CD4-positive, alpha-beta T cell treated with Interleukin-4 for 4 hours (primary cell): Measurements from ENCODE around the gene MAPK8IP3.

Experiments
- DNase-seq: peaks from one replicate; pipeline ENCODE4 v3.0.0-alpha.2; 2020

Gene MAPK8IP3

DNA sequence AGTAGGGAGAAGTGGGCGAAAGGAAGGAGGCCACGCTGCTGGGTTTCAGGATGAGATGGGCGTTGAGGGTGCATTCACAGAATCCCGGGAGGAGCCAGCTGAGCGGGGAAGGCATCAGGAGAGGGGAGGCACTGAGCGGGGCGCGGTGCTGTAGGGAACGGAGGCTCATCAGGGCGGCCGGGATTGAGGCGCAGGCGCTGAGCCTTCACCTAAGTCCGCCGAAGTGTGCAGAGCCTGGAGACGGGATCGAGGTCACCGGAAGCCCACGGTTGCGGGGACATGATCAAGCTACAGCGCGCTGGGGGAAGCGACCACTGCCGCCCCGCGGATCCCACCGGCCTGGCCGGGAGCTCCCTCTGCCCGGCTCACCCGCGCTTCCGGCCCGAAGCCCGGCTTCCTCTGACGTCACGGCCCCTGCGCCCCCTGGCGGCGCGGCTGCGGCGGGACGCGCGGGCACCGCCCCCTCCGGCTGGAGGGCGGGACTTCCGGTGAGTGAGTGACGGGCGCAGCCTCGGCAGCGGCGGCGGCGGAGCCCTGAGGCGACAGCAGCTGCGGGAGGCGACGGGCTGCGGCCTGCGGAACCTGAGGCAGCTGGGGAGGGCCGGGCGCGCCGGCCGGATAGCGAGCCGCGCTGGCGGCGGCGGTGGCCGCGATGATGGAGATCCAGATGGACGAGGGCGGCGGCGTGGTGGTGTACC lies at the start of gene MAPK8IP3:
TSS of gene MAPK8IP3 (plus strand) at position 508 of the 698 bp plus-strand sequence. CDS start at position 653, 145 bp downstream.
- peak; percentile 89 for DNase-seq

- no peak for DNase-seq
These were observed 49.0 kb upstream of the MAPK8IP3 start for GRCh38 chr16:1656808-1657617.

DNA sequence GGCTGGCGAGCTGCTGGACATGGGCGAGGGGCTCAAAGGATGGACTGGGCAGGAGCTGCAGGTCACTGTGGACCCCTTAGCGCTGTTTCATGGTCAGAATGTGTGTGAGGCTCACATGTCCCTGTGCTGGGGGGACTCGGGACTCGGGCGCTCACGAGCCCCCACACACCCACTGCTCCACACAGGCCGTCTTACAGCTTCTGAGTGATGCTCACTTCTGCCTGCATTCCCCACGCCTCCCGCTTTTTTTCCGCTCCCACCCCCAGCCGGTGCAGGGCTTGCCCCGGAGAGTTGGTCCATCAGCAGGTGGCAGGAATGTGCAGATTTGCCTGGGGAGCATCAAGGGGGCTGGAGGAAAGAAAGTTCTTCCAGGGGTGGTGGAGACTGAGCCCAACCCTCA lies 48.2 kb upstream of the MAPK8IP3 start:
- no peak for DNase-seq

GRCh38 chr16:1659031-1659430 lies 47.0 kb upstream of the MAPK8IP3 start:
- no peak for DNase-seq

- no peak for DNase-seq
These were observed 44.2 kb upstream of the MAPK8IP3 start for GRCh38 chr16:1661826-1662225.

DNA sequence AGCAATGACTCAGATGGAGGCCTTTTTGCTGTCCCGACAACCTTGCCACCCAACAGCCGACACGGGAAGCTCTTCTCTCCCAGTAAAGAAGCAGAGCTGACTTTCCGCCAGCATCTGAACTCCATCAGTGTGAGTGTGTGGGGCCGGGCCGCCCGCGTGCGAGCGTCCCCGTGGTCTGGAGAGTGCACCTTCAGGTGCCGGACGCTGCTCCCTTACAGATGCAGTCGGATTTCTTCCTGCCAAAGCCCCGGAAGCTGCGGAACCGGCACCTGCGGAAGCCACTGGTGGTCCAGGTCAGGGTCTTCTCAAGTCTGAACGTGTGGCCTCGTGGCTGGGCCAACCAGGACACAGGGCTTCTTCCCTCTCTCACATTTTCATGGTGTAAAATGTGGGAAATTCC lies 43.5 kb upstream of the MAPK8IP3 start:
- no peak for DNase-seq

GRCh38 chr16:1665829-1666228 lies 40.2 kb upstream of the MAPK8IP3 start:
- no peak for DNase-seq

DNA sequence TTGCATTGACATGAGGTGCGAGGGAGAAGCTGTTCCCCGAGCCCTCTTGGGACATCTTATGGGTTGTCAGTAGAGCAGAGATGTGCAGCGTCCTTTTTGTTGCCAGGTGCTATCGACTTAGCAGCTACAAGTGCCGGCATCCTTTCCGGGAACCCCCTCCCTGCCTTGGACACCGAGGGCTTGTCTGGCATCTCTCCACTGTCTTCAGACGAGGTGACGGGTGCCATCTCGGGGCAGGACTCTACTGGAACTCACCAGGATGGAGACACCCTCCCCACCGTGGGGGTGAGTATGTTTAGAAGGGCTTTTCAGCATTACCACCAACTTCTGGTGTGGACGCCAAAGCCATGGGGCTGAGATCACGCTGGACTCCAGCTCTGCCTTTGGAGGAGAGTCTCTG lies 39.7 kb upstream of the MAPK8IP3 start:
- DNase-seq: no peak

DNA sequence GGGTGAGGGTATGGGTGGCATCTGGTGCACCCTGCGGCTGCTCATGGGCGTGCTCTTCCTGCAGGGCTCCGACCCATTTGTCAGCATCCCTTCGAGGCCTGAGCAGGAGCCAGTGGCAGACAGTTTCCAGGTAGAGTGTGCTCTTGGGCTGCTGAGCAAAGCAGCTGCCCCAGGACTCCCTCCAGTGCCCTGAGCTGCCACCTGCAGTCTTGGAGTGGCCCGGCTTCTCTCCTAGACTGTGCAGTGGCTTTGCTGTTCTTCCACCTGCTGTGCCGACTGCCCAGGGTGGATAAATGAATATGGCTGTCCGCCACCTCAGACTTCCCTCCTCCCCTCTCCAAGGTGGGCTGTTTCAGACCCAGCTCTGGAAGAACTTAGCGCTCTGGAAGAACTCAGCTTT lies 38.7 kb upstream of the MAPK8IP3 start:
- no peak for DNase-seq

- DNase-seq: no peak
These were observed 38.1 kb upstream of the MAPK8IP3 start for GRCh38 chr16:1667916-1668315.

DNA sequence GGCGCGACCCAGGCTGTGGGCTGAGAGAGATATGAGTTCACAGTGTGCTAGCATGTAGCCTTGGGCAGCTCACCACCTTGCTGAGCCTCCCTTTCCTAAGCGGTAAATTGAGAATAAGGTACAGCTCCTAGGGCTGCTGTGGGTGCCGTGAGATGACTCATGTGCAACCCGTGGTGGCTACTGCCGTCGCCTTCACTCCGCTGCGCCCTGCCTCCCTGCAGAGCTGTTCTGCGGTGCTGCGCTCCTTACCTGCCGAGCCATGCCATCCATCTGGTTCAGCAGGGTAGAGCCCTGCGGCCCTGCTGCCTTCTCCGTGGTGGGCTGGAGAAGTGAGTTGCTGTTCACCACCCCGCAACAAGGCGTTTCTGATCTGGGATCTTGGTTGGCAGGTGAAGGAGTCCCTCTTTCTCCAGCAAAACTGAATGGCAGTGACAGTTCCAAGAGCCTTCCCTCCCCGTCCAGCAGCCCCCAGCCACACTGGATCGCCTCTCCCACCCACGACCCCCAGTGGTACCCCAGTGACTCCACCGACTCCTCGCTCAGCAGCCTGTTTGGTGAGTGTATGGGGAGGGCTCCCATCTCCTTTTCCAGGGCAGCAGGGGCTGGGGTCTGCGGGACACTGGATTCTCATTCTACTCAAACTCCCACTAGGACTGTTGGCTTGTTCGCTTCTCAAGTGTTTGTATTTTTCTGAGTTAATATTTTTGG lies 37.2 kb upstream of the MAPK8IP3 start:
- no peak for DNase-seq

- DNase-seq: no peak
These were observed 36.3 kb upstream of the MAPK8IP3 start for GRCh38 chr16:1669698-1670097.

GRCh38 chr16:1670371-1670770 lies 35.6 kb upstream of the MAPK8IP3 start:
- DNase-seq: no peak

- no peak for DNase-seq
These were observed 35.1 kb upstream of the MAPK8IP3 start for GRCh38 chr16:1670866-1671265.

- DNase-seq: no peak
These were observed 32.4 kb upstream of the MAPK8IP3 start for GRCh38 chr16:1673424-1674151.

- no peak for DNase-seq
These were observed 31.7 kb upstream of the MAPK8IP3 start for GRCh38 chr16:1674306-1674705.

GRCh38 chr16:1674751-1675664 lies 31.0 kb upstream of the MAPK8IP3 start:
- no peak for DNase-seq

DNA sequence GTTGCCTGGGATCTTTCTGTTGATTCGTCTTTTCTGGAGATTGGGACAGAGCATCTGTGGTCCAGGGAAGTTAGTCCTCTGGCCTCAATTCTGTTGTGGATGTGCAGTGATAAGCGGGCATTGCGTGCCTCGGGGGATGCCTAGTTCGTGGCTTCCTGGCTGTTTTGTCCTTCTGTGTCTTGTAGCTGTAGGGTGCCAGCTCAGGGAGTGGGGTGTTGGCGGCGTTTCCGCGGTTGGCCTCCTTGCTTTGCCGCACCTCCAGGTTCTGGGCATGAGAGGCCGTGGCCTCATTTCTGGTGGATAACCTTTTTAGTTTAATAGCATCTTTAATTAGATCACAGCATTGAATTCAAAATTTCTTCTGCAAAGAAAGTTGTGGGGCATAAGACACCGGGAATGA lies 29.3 kb upstream of the MAPK8IP3 start:
- no peak for DNase-seq

DNA sequence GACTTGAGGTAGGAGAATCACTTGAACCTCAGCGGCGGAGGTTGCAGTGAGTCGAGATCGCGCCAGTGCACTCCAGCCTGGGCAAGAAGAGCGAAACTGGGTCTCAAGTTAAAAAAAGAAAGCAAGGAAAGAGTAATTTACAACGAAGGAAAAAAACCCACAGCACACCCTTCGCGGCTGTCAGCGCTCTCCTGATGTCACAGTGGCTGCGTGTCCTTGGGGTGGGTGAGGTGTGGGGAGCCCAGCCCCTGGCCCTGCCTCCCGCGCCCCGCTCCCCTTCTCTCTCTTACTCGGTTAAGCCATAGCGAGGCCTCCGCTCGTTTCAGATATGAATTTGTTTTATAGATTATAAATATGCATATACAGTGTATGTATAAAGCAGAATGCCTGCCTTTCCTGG lies 28.7 kb upstream of the MAPK8IP3 start:
- DNase-seq: no peak

- DNase-seq: peak; percentile 94
These were observed 28.0 kb upstream of the MAPK8IP3 start, which contains the start of gene JPT2 for GRCh38 chr16:1677942-1678499. TSS of gene JPT2 (plus strand) at chr16:1678279. CDS start at chr16:1678313, 34 bp downstream.

DNA sequence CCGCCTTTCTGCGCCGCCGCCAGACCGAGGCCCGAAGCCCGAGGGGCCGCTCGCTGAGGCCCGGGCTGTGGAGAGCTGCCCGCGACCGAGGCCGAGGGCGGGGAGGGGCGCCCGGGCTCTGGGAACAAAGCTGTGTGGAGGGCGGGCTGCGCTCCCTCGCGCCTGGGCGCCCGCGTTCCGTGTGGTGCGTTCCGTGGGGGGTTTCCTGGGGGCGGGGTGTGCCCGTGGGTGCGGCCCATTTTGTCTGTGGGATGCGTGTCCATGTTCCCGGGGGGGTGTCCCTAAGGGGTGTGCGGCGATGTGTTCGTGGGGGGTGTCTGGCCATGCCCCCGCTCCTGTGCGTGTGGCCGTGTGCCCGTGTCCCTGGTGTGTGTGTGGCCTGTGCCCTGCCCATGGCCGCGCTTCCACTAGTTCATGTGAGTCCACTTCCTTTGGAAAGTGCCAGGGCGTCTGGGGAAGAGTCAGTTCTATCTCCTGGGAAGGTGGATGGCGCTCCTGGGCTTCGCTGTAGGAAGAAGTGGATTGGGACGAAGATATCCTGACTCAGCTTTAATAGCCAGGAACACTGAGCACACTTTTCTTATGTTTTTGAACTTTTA lies 27.4 kb upstream of the MAPK8IP3 start:
- DNase-seq: peak; percentile 21
